ENCODE results near the gene CPNE5.

CPNE5 gene

DNA sequence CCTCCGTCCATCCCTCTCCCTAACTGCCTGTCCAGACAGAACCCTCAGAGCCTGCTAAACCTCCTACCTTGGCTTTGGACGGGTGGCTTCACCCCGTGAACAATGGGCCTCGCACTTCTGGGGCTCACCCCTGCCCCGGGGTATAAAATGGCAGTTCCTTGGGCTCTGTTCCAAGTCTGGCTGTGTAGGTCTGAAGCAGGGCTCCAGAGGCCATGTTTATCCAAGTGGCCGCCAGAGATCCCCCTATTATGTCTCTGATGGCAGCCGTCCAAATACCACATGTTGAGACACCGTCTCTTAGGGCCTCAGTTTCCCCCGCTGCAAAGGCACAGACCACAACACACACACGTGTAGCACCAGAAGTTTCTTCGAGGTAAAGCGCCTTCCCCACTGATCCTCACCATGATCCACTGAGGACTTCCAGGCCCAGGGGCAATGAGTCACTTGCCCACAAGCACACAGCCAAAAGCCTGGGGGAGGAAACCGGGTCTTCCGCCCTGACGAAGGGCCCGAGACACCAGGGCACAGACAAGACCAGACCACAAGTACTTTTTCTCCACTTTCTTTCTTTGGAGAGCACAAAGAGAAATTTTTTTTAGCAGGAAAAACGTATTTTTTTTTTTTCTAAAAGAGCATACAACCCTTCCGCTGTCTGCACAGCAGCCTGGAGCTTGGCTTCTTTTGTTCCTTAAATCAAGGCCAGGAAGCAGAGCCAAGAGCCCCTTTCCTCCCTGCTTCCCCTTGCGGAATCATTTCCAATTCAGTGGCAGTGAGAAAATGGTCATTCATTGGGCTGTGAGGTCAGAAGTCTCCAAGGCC lies 11.8 kb downstream of the CPNE5 start:
- TF ChIP-seq, protein P1, sequence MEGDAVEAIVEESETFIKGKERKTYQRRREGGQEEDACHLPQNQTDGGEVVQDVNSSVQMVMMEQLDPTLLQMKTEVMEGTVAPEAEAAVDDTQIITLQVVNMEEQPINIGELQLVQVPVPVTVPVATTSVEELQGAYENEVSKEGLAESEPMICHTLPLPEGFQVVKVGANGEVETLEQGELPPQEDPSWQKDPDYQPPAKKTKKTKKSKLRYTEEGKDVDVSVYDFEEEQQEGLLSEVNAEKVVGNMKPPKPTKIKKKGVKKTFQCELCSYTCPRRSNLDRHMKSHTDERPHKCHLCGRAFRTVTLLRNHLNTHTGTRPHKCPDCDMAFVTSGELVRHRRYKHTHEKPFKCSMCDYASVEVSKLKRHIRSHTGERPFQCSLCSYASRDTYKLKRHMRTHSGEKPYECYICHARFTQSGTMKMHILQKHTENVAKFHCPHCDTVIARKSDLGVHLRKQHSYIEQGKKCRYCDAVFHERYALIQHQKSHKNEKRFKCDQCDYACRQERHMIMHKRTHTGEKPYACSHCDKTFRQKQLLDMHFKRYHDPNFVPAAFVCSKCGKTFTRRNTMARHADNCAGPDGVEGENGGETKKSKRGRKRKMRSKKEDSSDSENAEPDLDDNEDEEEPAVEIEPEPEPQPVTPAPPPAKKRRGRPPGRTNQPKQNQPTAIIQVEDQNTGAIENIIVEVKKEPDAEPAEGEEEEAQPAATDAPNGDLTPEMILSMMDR (IDR thresholded peaks at IDR 0.05; ENCODE audit: low read length): no peak
- TF ChIP-seq EZH2 (optimal IDR thresholded peaks at IDR 0.05; ENCODE audit: low read depth, low read length) (no peak), EZH2phosphoT487 (IDR thresholded peaks at IDR 0.05; ENCODE audit: low read length) (no peak)
- H3F3A ChIP-seq (ENCODE audit: insufficient read depth, low read length): no peaks in the 10 kb centered on the region
- H3K36me3 ChIP-seq (replicated peaks; ENCODE audit: insufficient read depth, low read length): no peaks in the 10 kb centered on the region
- H4K20me1 ChIP-seq (ENCODE audit: insufficient read depth, low read length): no peaks in the 10 kb centered on the region
- DNase-seq: no peak
- no peak overlapping the region for H3K4me3 ChIP-seq (ENCODE audit: low read length)
- H3K9ac ChIP-seq (ENCODE audit: low read length): no peak overlapping the region
- no peaks in the 10 kb centered on the region for H3K79me2 ChIP-seq (ENCODE audit: low read length)
- no peak overlapping the region for H2AFZ ChIP-seq (ENCODE audit: low read length)
- no peaks in the 10 kb centered on the region for H3K27me3 ChIP-seq (replicated peaks; ENCODE audit: insufficient read depth, low read length)
- H3K9me3 ChIP-seq (replicated peaks; ENCODE audit: insufficient read depth, low read length): no peaks in the 10 kb centered on the region
- no peaks in the 10 kb centered on the region for H3K9me2 ChIP-seq (replicated peaks; ENCODE audit: insufficient read depth, low read length)
- H3K4me1 ChIP-seq (ENCODE audit: low read length): no peaks in the 10 kb centered on the region
- H3K27ac ChIP-seq (ENCODE audit: low read length): no peak overlapping the region
- no peak overlapping the region for H3K4me2 ChIP-seq (ENCODE audit: low read depth, low read length)

DNA sequence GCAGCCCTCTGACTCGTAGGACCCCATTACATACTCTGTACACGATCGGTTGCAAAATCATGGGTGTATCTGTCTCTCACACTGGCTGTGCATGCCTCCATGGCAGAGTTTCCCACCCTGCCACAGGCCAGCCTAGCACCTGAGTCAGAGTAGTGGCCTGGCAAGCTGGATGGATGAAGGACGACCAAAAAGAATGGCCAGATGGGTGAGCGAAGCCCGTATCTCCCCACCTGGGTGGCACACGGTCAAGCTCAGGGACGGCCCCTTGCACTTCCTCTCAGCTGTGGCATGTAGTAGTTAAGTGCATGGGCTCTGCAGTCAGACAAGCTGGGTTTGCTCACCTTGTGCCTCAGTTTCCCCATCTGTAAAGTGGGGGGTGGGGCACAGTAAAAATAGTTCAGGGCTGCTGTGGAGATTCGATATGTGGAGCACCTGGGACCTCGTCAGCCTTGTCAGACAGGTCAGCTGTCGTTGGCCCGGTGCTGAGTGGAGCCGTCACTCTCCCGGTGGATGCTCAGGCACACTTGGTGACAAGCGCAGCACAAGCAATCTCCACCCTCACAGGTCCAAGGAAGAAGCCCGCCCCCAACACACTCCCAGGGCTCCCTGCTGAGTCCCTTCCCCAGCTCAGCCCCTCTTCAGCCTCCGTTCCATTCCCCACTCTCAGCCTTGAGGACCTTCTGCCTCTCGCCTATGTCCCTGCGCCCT lies 12.6 kb downstream of the CPNE5 start:
- no peaks in the 10 kb centered on the region for H3K9me2 ChIP-seq (replicated peaks; ENCODE audit: insufficient read depth, low read length)
- no peak overlapping the region for H2AFZ ChIP-seq (ENCODE audit: low read length)
- H4K20me1 ChIP-seq (ENCODE audit: insufficient read depth, low read length): no peaks in the 10 kb centered on the region
- no peaks in the 10 kb centered on the region for H3F3A ChIP-seq (ENCODE audit: insufficient read depth, low read length)
- no peaks in the 10 kb centered on the region for H3K9me3 ChIP-seq (replicated peaks; ENCODE audit: insufficient read depth, low read length)
- H3K4me1 ChIP-seq (ENCODE audit: low read length): no peaks in the 10 kb centered on the region
- no peak overlapping the region for H3K9ac ChIP-seq (ENCODE audit: low read length)
- TF ChIP-seq, protein P1 (IDR thresholded peaks at IDR 0.05; ENCODE audit: low read length): no peak
- no peak for TF ChIP-seq EZH2 (optimal IDR thresholded peaks at IDR 0.05; ENCODE audit: low read depth, low read length)
- TF ChIP-seq EZH2phosphoT487 (IDR thresholded peaks at IDR 0.05; ENCODE audit: low read length): no peak
- no peaks in the 10 kb centered on the region for H3K79me2 ChIP-seq (ENCODE audit: low read length)
- no peaks in the 10 kb centered on the region for H3K36me3 ChIP-seq (replicated peaks; ENCODE audit: insufficient read depth, low read length)
- no peak overlapping the region for H3K4me2 ChIP-seq (ENCODE audit: low read depth, low read length)
- DNase-seq: no peak
- no peaks in the 10 kb centered on the region for H3K27me3 ChIP-seq (replicated peaks; ENCODE audit: insufficient read depth, low read length)
- no peak overlapping the region for H3K4me3 ChIP-seq (ENCODE audit: low read length)
- no peak overlapping the region for H3K27ac ChIP-seq (ENCODE audit: low read length)

- no peak for DNase-seq
- Histone ChIP-seq H3K4me1 (ENCODE audit: low read length) (no peaks in the 10 kb centered on the region), H3K9ac (ENCODE audit: low read length) (no peak overlapping the region), H3K27me3 (replicated peaks; ENCODE audit: insufficient read depth, low read length) (no peaks in the 10 kb centered on the region), H3F3A (ENCODE audit: insufficient read depth, low read length) (no peaks in the 10 kb centered on the region), H3K27ac (ENCODE audit: low read length) (no peak overlapping the region), H3K4me2 (ENCODE audit: low read depth, low read length) (no peak overlapping the region), H3K4me3 (ENCODE audit: low read length) (no peak overlapping the region), H3K9me2 (replicated peaks; ENCODE audit: insufficient read depth, low read length) (no peaks in the 10 kb centered on the region), H3K9me3 (replicated peaks; ENCODE audit: insufficient read depth, low read length) (no peaks in the 10 kb centered on the region), H3K79me2 (ENCODE audit: low read length) (no peaks in the 10 kb centered on the region), H3K36me3 (replicated peaks; ENCODE audit: insufficient read depth, low read length) (no peaks in the 10 kb centered on the region), H2AFZ (ENCODE audit: low read length) (no peak overlapping the region), H4K20me1 (ENCODE audit: insufficient read depth, low read length) (no peaks in the 10 kb centered on the region)
- TF ChIP-seq, protein P1 (IDR thresholded peaks at IDR 0.05; ENCODE audit: low read length): no peak
- TF ChIP-seq EZH2 (optimal IDR thresholded peaks at IDR 0.05; ENCODE audit: low read depth, low read length) (no peak), EZH2phosphoT487 (IDR thresholded peaks at IDR 0.05; ENCODE audit: low read length) (no peak)
Observed at GRCh38 chr6:36825994-36826393, 13.2 kb downstream of the CPNE5 start.

Data from MM.1S (cell line).